A549 treated with Mapracorat at 1 μM for 4 hours (cell line): ENCODE data around the gene PHOSPHO2. TPM values are rescaled to one million over a fixed set of nuclear protein-coding genes. Genes with fewer than 3 reads are reported as not detected.

Experiments
- total RNA-seq: library from RNA; stranded (reverse); fragments of 200-300 nt; extraction: Qiagen RNA extraction; gene quantifications from 5 replicates; pipeline ENCODE4 v1.2.3, GENCODE V29; 2022

Gene PHOSPHO2, protein sequence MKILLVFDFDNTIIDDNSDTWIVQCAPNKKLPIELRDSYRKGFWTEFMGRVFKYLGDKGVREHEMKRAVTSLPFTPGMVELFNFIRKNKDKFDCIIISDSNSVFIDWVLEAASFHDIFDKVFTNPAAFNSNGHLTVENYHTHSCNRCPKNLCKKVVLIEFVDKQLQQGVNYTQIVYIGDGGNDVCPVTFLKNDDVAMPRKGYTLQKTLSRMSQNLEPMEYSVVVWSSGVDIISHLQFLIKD
- 2.0 to 3.6 TPM (median 2.3 TPM) in 5 replicates for total RNA-seq

DNA sequence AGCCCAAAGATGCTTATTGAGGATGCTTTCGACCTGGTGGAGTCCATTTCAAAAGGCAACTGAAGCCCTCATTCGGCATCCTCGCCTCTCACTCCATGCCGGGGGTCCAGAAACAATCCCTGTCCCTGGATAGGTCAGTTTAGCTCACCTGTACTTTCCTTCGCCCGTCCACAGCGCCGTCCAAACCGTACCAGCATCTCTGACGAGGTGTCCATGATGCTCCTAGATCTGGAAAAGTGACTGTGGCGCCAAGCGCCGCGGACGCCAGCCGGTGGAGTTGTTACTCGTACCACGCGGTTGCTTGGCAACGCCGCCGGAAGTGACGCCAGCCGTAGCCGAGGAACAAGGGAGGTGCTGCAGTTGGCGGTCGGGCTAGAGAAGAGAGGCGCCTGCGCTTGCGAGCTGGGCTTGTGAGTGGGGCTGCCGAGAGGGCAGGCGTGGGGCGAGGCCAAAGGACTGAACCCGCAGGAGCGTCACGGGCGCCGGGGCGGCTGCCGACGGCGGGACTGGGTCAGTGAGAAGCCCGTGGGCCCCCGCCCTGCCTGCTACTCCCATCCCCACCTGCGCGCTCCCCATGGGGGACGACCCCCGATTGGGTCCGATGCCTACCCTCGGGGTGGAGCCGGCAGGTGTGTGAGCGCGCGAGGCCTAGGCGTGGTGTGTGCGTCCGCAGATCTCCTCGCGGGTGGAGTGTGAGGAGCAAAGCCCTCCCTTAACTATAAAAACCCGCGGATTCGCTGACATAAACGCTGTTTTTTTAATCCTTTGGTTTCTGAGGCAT is at the start of gene PHOSPHO2, which contains the start of gene CFAP210:
Gene PHOSPHO2 (plus strand): TSS at position 357 of the 781 bp plus-strand sequence. CDS start 6,503 bp downstream, outside the sequence.
Gene CFAP210 (minus strand): TSS at position 293 of the 781 bp plus-strand sequence. CDS start 78 bp downstream, at position 215.

Other genes starting within 250 kb of the PHOSPHO2 start
- 5.2 to 7.3 TPM (median 5.4 TPM) in 5 replicates for gene BBS5, start 215.0 kb upstream of the PHOSPHO2 start, total RNA-seq
- gene KLHL41, start 184.8 kb upstream of the PHOSPHO2 start, total RNA-seq = 0.10 to 0.50 TPM (median 0.20 TPM) in 5 replicates
- gene FASTKD1, start 120.6 kb upstream of the PHOSPHO2 start, total RNA-seq = 18.3 to 22.6 TPM (median 20.5 TPM) in 5 replicates
- 32.4 to 47.5 TPM (median 38.7 TPM) in 5 replicates for gene PPIG, start 110.1 kb upstream of the PHOSPHO2 start, total RNA-seq
- gene CFAP210, start 64 bp upstream of the PHOSPHO2 start, total RNA-seq = 0.27 to 0.81 TPM (median 0.46 TPM) in 5 replicates
- 6.0 to 9.3 TPM (median 7.3 TPM) in 5 replicates for gene KLHL23, start 39.4 kb downstream of the PHOSPHO2 start, total RNA-seq
- gene SSB, start 104.4 kb downstream of the PHOSPHO2 start, total RNA-seq = 129 to 179 TPM (median 137 TPM) in 5 replicates
- gene METTL5, start 130.4 kb downstream of the PHOSPHO2 start, total RNA-seq = 65.6 to 98.2 TPM (median 69.9 TPM) in 5 replicates
- gene UBR3, start 133.0 kb downstream of the PHOSPHO2 start, total RNA-seq = 8.0 to 9.6 TPM (median 9.1 TPM) in 5 replicates